GM23248 (cell line): ENCODE results near the gene CCR5.

Experiments used
- EZH2 ChIP-seq: fragments of 200-600 bp; sonication (generic); IDR thresholded peaks from 2 replicates; pipeline ENCODE4 v1.6.1; 2018; ENCODE audit warnings: antibody characterized with exemption, mild to moderate bottlenecking; ENCODE audit not compliant: insufficient read depth, poor library complexity, severe bottlenecking
- EZH2phosphoT487 ChIP-seq: fragments of 200-600 bp; sonication (generic); IDR thresholded peaks from 2 replicates; pipeline ENCODE4 v1.6.1; 2018; ENCODE audit warnings: antibody characterized with exemption, moderate library complexity, mild to moderate bottlenecking, low read depth; ENCODE audit not compliant: insufficient read depth

GRCh38 chr3:46351646-46352045, 19.1 kb upstream of the CCR5 start:
- TF ChIP-seq EZH2 (no peak), EZH2phosphoT487 (no peak)
